Measurements from ENCODE around the gene NRSN2.

The NRSN2 gene, protein sequence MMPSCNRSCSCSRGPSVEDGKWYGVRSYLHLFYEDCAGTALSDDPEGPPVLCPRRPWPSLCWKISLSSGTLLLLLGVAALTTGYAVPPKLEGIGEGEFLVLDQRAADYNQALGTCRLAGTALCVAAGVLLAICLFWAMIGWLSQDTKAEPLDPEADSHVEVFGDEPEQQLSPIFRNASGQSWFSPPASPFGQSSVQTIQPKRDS

GRCh38 chr20:346640-347316 is at the start of gene NRSN2:
NRSN2 (plus strand) TSS chr20:347111; CDS start chr20:349644, 2,533 bp downstream.
- DNase-seq (ENCODE audit: low read depth, low spot score) = no peak

- DNase-seq (ENCODE audit: low read depth, low spot score) = no peak
These were observed 48.8 kb upstream of the NRSN2 start for GRCh38 chr20:297925-298775.

DNA sequence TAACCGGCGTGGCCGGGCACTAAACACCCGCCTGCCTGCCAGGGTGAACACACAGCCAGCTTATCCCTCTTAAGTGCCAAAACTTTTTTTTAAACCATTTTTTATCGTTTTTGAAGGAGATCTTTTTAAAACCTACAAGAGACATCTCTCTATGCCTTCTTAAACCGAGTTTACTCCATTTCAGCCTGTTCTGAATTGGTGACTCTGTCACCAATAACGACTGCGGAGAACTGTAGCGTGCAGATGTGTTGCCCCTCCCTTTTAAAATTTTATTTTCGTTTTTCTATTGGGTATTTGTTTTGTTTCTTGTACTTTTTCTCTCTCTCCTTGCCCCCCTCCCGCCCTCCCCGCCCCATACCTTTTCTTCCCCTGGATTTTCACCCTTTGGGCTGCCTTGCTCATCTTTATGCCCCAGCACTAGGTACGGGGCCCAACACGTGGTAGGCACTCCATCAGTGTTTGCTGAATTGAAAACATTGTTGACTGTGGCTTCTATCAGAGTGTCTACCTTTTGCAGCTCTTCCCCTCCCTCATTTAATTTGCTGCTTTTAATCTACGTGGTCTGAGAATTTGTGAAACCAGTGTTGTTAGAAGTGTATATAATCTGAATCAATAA is 48.0 kb upstream of the NRSN2 start:
- DNase-seq (ENCODE audit: low read depth, low spot score) = no peak

DNA sequence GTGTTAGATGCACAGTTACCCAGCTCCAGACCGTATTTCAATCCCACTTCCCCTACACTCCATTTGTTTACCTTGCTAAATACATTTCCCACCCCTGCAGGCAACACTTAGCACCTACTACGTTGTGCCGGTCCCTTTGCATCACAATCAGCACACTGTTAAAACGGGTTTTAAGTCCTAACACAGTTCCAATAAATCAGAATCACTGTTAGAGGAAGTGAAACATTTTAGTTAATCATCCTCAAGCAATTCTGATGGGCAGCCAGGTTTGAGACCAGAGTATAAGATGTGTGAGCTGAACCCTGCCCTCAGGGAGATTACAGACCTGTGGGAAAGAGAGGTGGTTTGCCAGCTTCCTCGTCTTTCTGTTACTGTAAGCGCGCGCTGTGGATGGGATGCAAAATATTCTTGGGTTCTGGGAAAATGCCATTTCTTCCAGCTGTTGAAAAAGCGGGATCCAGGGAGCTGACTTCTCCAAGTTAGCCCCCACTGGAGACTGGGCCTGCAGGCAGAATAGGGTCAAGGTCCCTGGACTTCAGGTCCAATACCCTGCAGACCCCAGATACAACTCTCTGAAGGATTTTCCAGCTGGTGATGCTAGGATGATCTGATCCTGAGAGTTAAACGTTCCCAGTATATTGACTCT is 46.4 kb upstream of the NRSN2 start:
- no peak for DNase-seq (ENCODE audit: low read depth, low spot score)

DNA sequence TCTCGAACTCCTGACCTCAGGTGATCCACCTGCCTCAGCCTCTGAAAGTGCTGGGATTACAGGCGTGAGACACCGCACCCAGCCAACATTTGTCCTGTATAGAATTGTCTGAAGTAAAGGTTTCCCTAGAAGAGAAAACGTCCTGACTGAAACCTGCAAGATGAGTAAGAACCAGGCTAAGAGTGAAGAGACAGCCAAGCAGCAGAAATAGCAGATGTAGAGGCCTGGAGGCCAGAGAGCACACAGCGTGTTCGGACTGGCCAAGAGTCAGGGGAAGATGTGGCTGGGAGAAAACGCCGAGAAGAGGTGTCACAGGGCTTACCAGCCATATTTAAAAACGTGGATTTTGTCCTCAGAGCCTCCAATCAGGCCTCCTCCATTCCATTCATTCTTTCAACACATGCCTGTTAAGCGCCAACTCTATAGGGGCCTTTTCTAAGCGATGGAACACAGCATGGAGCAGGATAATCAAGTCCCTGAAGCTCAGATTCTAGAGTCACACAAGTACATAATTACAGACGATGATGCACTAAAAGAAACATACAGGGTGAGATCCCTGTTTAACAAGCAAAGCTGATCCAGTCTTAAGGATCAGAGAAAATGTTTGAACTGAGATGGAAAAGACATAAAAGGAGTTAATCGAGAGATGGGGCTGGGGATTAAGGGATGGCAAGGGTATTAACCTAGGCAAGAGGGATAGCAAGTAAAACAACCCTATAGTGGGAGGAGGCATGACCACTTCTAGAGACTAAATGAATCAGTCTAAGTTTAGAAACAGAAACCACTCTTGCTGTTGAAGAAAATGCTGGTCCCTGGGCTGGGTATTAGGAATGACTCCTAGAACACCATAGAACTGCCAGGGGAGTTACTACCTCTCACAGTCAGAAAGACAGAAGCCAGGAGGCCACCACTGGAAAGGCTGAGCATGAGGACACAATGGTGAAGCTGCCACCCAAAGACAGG is 44.7 kb upstream of the NRSN2 start:
- DNase-seq (ENCODE audit: low read depth, low spot score) = no peak

DNA sequence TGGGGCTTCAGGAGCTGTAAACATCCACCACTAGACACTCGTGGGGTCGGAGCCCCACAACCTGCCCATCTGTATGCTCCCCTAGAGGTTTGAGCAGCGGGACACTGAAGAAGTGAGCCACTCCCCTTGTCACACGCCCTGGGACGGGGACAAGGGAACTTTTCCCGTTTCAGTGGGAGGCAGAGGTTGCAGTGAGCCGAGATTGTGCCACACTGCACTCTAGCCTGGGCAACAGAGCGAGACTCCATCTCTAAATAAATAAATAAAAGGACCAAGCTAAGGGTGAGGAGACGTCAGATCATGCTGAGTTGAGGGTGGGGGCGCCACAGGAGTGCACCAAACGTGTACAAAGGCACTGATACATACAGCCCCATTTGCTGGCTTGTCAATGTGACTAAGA is 41.2 kb upstream of the NRSN2 start:
- DNase-seq (ENCODE audit: low read depth, low spot score) = no peak

GRCh38 chr20:308427-309038 is 38.4 kb upstream of the NRSN2 start:
- no peak for DNase-seq (ENCODE audit: low read depth, low spot score)

DNA sequence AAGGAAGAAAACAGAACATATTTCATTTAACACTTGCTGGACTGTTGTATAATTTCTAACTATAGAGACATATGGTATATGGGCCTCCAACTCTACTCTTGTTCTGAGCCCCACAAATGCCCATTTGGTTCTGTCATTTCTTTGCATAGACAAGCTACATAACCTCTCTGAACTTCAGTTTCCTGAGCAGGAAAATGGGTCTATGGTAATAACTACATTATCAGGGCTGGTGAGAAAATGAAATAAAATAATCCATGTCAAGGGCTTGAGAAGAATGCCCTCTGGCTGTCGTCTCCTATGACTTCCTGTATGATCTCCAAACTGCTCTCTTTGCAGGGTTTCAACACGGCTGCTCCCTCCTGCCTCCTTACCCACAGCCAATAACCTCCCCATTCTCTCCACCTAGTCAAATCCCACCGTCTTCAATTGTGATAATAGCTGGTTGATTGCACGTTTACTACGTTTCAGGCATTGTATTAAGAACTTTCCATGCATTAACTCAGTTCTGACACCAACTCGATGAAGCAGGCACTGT is 37.5 kb upstream of the NRSN2 start:
- no peak for DNase-seq (ENCODE audit: low read depth, low spot score)

GRCh38 chr20:309841-310644 is 36.9 kb upstream of the NRSN2 start:
- peak; percentile 96 for DNase-seq (ENCODE audit: low read depth, low spot score)

GRCh38 chr20:310645-311044 is 36.3 kb upstream of the NRSN2 start:
- no peak for DNase-seq (ENCODE audit: low read depth, low spot score)

GRCh38 chr20:311609-312008 is 35.3 kb upstream of the NRSN2 start:
- DNase-seq (ENCODE audit: low read depth, low spot score) = no peak

DNA sequence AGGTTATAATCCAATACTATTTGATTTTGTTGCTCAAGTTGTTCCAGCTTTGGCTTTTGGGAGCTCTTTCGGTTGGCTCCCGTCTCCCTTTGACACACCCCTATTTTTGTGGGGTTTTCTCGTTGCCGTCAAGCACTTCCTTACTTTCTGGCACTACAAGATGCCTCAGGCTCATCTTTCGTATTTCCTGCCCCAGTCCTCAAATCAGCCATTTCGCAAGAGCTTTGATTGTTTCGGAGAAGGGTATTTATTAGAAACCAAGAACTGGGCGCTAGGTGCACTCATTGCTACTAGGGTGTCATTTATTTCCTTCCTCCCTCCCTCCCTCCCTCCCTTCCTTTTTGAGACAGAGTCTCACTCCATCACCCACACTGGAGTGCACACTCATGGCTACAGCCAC is 34.8 kb upstream of the NRSN2 start:
- no peak for DNase-seq (ENCODE audit: low read depth, low spot score)

- DNase-seq (ENCODE audit: low read depth, low spot score) = no peak
These were observed 34.0 kb upstream of the NRSN2 start for GRCh38 chr20:312866-313265.

DNA sequence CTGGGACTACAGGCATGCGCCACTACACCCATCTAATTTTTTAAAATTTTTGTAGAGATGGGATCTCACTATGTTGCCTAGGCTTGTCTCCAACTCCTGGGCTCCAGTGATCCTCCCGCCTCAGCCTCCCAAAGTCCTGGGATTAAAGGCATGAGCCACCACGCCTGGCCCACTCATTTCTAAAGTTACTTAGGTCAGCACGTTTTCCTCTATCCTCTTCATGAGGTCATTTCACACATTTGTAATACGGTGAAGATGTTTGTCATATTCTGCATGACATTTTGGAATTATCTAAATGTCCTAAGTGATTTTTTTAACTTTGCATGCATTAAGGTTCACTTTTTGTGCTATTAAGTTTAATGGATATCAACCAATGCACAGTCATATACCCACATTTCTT is 33.5 kb upstream of the NRSN2 start:
- DNase-seq (ENCODE audit: low read depth, low spot score) = no peak

DNA sequence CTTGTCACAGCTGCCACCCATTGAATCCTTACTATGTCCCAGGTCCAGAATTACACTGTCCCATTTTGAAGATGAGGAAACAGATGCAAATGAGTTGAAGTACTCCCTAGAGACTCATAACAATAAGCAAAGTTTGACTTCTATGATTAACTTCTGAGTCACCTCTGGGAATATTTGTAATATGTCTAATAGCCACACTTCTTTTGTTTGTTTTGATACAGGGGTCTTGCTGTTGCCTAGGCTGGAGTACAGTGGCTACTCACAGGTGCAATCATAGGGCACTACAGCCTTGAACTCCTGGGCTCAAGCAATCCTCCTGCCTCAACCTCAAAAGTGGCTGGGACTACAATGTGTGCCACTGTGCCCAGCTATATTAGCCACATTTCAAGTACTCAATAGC is 33.0 kb upstream of the NRSN2 start:
- no peak for DNase-seq (ENCODE audit: low read depth, low spot score)

DNA sequence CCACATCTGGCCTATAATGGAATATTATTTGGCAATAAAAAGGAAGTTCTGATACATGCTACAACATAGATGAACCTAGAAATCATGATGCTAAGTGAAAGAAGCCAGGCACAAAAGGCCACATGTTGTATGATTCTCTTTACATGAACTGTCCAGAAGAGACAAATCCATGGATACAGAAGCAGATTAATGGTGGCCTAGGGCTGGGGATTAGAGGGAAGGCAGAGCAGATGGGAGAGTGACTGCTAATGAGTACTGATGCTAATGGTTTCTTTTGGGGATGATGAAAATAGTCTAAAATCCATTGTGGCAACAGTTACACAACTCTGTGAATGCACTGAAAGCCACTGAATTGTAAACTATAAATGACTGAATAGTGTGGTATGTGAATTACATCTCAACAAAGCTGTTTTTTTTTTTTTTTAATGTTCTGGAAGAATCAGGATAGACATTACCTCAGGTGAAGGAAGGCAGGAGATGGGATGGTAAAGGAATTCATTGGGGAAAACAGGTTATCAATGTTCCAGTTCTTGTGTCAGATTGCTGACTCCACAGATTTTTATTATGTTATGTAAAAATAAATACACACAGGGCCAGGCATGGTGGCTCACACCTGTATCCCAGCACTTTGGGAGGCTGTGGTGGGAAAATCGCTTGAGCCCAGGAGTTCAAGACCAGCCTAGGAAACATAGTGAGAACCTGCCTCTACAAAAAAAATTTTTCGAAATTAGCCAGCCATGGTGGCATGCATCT is 30.4 kb upstream of the NRSN2 start:
- no peak for DNase-seq (ENCODE audit: low read depth, low spot score)

DNA sequence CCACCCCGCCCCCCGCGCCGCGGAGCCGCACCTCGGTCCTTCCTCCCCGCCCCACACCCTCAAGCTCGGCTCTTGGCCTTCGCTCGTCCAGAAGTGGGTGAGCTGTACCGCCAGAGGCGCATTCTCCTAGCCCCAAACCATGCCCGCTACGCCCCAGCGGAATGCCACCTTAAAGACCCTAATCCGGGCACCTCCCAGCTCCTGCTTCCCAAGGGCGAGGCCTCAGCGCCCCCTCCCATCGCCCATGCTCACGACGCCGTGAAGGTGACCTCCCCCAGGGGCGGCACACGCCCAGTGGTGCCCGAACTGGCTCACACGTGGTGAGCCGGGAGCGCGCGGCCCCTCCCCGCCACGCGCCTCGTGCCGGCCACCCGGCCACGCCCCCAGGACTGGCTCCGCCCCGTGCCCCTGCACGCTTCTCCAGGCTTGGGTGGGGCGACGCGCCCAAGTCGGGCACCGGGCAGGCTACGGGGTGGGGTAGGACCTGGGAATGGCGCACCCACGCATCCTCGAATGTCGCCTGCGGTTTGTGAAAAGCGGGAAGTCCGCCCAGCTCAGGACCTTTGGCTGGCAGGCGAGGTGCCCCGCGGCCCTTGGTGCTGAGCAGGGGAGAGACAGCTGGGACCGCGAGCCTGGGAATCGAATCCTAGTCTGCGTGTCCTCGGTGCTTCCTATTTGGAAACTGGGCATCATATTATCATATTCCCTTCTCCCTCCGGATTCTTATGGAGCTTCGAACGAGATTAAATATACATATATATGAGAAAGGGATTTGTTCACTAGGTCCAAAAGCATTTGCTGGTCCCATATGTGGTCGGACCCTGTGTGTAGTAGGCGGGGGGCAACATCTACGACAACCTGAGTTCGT is 22.5 kb upstream of the NRSN2 start:
- DNase-seq (ENCODE audit: low read depth, low spot score) = peak; percentile 68
